Trophoblast cell (in vitro differentiated cells and primary cell): ENCODE results near the gene ZBTB7A.

ENCODE experiments used
- DNase-seq, 2 donors: peaks; one replicate each; pipeline ENCODE4 v3.0.0-alpha.2; 2016
- H2AFZ ChIP-seq: 2 replicates; pipeline ENCODE4 v1.6.1; 2013; ENCODE audit warnings: low read length, moderate library complexity, mild to moderate bottlenecking; ENCODE audit not compliant: insufficient read depth, poor library complexity
- H2AK5ac ChIP-seq: 2 replicates; pipeline ENCODE4 v1.6.1; 2013; ENCODE audit warnings: mild to moderate bottlenecking, low read length
- H2BK120ac ChIP-seq: 2 replicates; pipeline ENCODE4 v1.6.1; 2013; ENCODE audit warnings: low read length, mild to moderate bottlenecking, moderate library complexity; ENCODE audit not compliant: insufficient read depth, poor library complexity
- H2BK12ac ChIP-seq: 2 replicates; pipeline ENCODE4 v1.6.1; 2013; ENCODE audit warnings: mild to moderate bottlenecking, low read length, moderate library complexity
- H2BK5ac ChIP-seq: 2 replicates; pipeline ENCODE4 v1.6.1; 2013; ENCODE audit warnings: low read length, low read depth, moderate library complexity, mild to moderate bottlenecking; ENCODE audit not compliant: poor library complexity
- H3K14ac ChIP-seq: 2 replicates; pipeline ENCODE4 v1.6.1; 2013; ENCODE audit warnings: mild to moderate bottlenecking, low read length
- H3K18ac ChIP-seq: 2 replicates; pipeline ENCODE4 v1.6.1; 2013; ENCODE audit warnings: mild to moderate bottlenecking, low read length
- H3K23ac ChIP-seq: 2 replicates; pipeline ENCODE4 v1.6.1; 2013; ENCODE audit warnings: low read length
- H3K27ac ChIP-seq: 2 replicates; pipeline ENCODE4 v1.5.1; 2013; ENCODE audit warnings: low read depth, mild to moderate bottlenecking, inconsistent platforms, low read length, moderate library complexity
- H3K27me3 ChIP-seq: 2 replicates; pipeline ENCODE4 v1.6.1; 2013; ENCODE audit warnings: inconsistent platforms, mild to moderate bottlenecking, low read length, moderate library complexity; ENCODE audit not compliant: insufficient read depth
- H3K36me3 ChIP-seq, 2 experiments: 1 replicate in 1 of 2; 2 replicates in 1 of 2; pipeline ENCODE4 v1.6.1; 2013; ENCODE audit warnings: low read length in 2 of 2, mild to moderate bottlenecking in 2 of 2, moderate library complexity in 1 of 2; ENCODE audit not compliant: insufficient read depth in 2 of 2, control insufficient read depth in 1 of 2
- H3K4ac ChIP-seq: 2 replicates; pipeline ENCODE4 v1.6.1; 2013; ENCODE audit warnings: low read depth, mild to moderate bottlenecking, low read length, moderate library complexity
- H3K4me1 ChIP-seq, 2 experiments: 1 replicate in 1 of 2; 2 replicates in 1 of 2; pipeline ENCODE4 v1.6.1; 2013; ENCODE audit warnings: low read length in 2 of 2, mild to moderate bottlenecking in 2 of 2, moderate library complexity in 1 of 2; ENCODE audit not compliant: insufficient read depth in 2 of 2, control insufficient read depth in 1 of 2
- H3K4me2 ChIP-seq: 2 replicates; pipeline ENCODE4 v1.6.1; 2013; ENCODE audit warnings: inconsistent platforms, mild to moderate bottlenecking, low read length, moderate library complexity
- H3K4me3 ChIP-seq: 2 replicates; pipeline ENCODE4 v1.5.1; 2013; ENCODE audit warnings: mild to moderate bottlenecking, low read depth, low read length, inconsistent platforms
- H3K79me1 ChIP-seq: one replicate; pipeline ENCODE4 v1.6.1; 2013; ENCODE audit warnings: low read length
- H3K79me2 ChIP-seq: 2 replicates; pipeline ENCODE4 v1.6.1; 2013; ENCODE audit warnings: low read length, mild to moderate bottlenecking; ENCODE audit not compliant: control insufficient read depth, insufficient read depth, poor library complexity
- H3K9ac ChIP-seq: 2 replicates; pipeline ENCODE4 v1.6.1; 2013; ENCODE audit warnings: mild to moderate bottlenecking, low read length
- H3K9me3 ChIP-seq: 2 replicates; pipeline ENCODE4 v1.6.1; 2013; ENCODE audit warnings: low read depth, mild to moderate bottlenecking, control low read depth, inconsistent platforms, low read length; ENCODE audit not compliant: insufficient read depth
- H4K12ac ChIP-seq: 2 replicates; pipeline ENCODE4 v1.6.1; 2013; ENCODE audit warnings: low read depth, mild to moderate bottlenecking, low read length, moderate library complexity
- H4K8ac ChIP-seq: 2 replicates; pipeline ENCODE4 v1.6.1; 2013; ENCODE audit warnings: low read depth, mild to moderate bottlenecking, low read length, moderate library complexity
- H4K91ac ChIP-seq: one replicate; pipeline ENCODE4 v1.6.1; 2013; ENCODE audit warnings: low read depth, mild to moderate bottlenecking, low read length, moderate library complexity
- WGBS: extraction: QIAGEN DNeasy Blood & Tissue Kit; methylation state at CpG from one replicate; pipeline ENCODE4 v1.1.7; 2013; ENCODE audit warnings: missing lambda C conversion rate; ENCODE audit not compliant: insufficient read length, insufficient coverage; ENCODE audit errors: extremely low coverage; 5-methylcytosine and 5-hydroxymethylcytosine counted together

ZBTB7A gene

GRCh38 chr19:4061683-4062418 lies 4.8 kb downstream of the ZBTB7A start:
- Histone ChIP-seq H3K79me1 (peaks cover 41% of the 10 kb centered on the region), H2BK5ac (peak overlapping the region; percentile 65), H3K9me3 (no peaks in the 10 kb centered on the region), H3K4me2 (peak overlapping the region; percentile 97), H3K18ac (peak overlapping the region; percentile 71), H3K36me3 (peaks cover 9 to 21% of the 10 kb centered on the region in 2 experiments), H2BK120ac (peak overlapping the region; percentile 65), H4K12ac (no peak overlapping the region), H2AFZ (no peak overlapping the region), H4K8ac (peak overlapping the region; percentile 31), H2AK5ac (no peak overlapping the region), H2BK12ac (no peak overlapping the region), H4K91ac (peak overlapping the region; percentile 51), H3K9ac (peak overlapping the region; percentile 10), H3K27me3 (no peaks in the 10 kb centered on the region), H3K79me2 (peaks cover 77% of the 10 kb centered on the region), H3K27ac (peak overlapping the region; percentile 82), H3K4me3 (no peak overlapping the region), H3K4me1 (peaks cover 47 to 60% of the 10 kb centered on the region in 2 experiments), H3K4ac (peak overlapping the region; percentile 96), H3K23ac (no peak overlapping the region), H3K14ac (peak overlapping the region; percentile 14)
- WGBS: no CpG with 5 or more reads among the region's 29 CpGs
- peak; percentile 91 to 94 for DNase-seq

- H3K4ac ChIP-seq: peak overlapping the region; percentile 96
- no peaks in the 10 kb centered on the region for H3K27me3 ChIP-seq
- peak overlapping the region; percentile 16 for H3K18ac ChIP-seq
- H2AK5ac ChIP-seq: no peak overlapping the region
- H3K27ac ChIP-seq: peak overlapping the region; percentile 28
- no peak overlapping the region for H3K14ac ChIP-seq
- WGBS: no CpG with 5 or more reads among the region's 23 CpGs
- no peak overlapping the region for H4K8ac ChIP-seq
- H3K9ac ChIP-seq: no peak overlapping the region
- H3K4me1 ChIP-seq: peaks cover 47 to 60% of the 10 kb centered on the region in 2 experiments
- peak in 1 of 2 donors; percentile 48 for DNase-seq
- H3K4me2 ChIP-seq: no peak overlapping the region
- peaks cover 10 to 22% of the 10 kb centered on the region in 2 experiments for H3K36me3 ChIP-seq
- H3K79me1 ChIP-seq: peaks cover 36% of the 10 kb centered on the region
- no peak overlapping the region for H2AFZ ChIP-seq
- no peaks in the 10 kb centered on the region for H3K9me3 ChIP-seq
- H3K79me2 ChIP-seq: peaks cover 73% of the 10 kb centered on the region
- no peak overlapping the region for H4K12ac ChIP-seq
- no peak overlapping the region for H3K4me3 ChIP-seq
- no peak overlapping the region for H2BK12ac ChIP-seq
- H4K91ac ChIP-seq: no peak overlapping the region
- H3K23ac ChIP-seq: no peak overlapping the region
- peak overlapping the region; percentile 7 for H2BK5ac ChIP-seq
- H2BK120ac ChIP-seq: peak overlapping the region; percentile 29
These were observed 5.5 kb downstream of the ZBTB7A start for GRCh38 chr19:4061178-4061682.

- peak overlapping the region; percentile 96 for H3K4ac ChIP-seq
- peaks cover 34% of the 10 kb centered on the region for H3K79me1 ChIP-seq
- no peak overlapping the region for H3K9ac ChIP-seq
- H4K91ac ChIP-seq: no peak overlapping the region
- no peak for DNase-seq
- no peak overlapping the region for H2AK5ac ChIP-seq
- peaks cover 75% of the 10 kb centered on the region for H3K79me2 ChIP-seq
- no peak overlapping the region for H3K27ac ChIP-seq
- no peak overlapping the region for H2BK120ac ChIP-seq
- no peak overlapping the region for H2AFZ ChIP-seq
- H4K8ac ChIP-seq: peak overlapping the region; percentile 16
- peak overlapping the region; percentile 16 for H3K18ac ChIP-seq
- H3K4me1 ChIP-seq: peaks cover 47 to 60% of the 10 kb centered on the region in 2 experiments
- no peaks in the 10 kb centered on the region for H3K9me3 ChIP-seq
- H3K27me3 ChIP-seq: no peaks in the 10 kb centered on the region
- no peak overlapping the region for H3K4me3 ChIP-seq
- WGBS: no CpG with 5 or more reads among the region's 16 CpGs
- H2BK12ac ChIP-seq: no peak overlapping the region
- H3K36me3 ChIP-seq: peaks cover 15 to 27% of the 10 kb centered on the region in 2 experiments
- H3K14ac ChIP-seq: no peak overlapping the region
- no peak overlapping the region for H4K12ac ChIP-seq
- H2BK5ac ChIP-seq: no peak overlapping the region
- H3K4me2 ChIP-seq: no peak overlapping the region
- no peak overlapping the region for H3K23ac ChIP-seq
These were observed 6.0 kb downstream of the ZBTB7A start for GRCh38 chr19:4060621-4061177.

- H3K79me2 ChIP-seq: peaks cover 76% of the 10 kb centered on the region
- no CpG with 5 or more reads among the region's 42 CpGs for WGBS
- H4K91ac ChIP-seq: no peak overlapping the region
- H3K79me1 ChIP-seq: peaks cover 33% of the 10 kb centered on the region
- no peak overlapping the region for H2BK5ac ChIP-seq
- H3K18ac ChIP-seq: peak overlapping the region; percentile 17
- H3K4ac ChIP-seq: peak overlapping the region; percentile 96
- no peaks in the 10 kb centered on the region for H3K9me3 ChIP-seq
- no peak overlapping the region for H4K8ac ChIP-seq
- no peak overlapping the region for H2BK12ac ChIP-seq
- H3K4me3 ChIP-seq: no peak overlapping the region
- no peak overlapping the region for H3K4me2 ChIP-seq
- H3K27me3 ChIP-seq: no peaks in the 10 kb centered on the region
- H4K12ac ChIP-seq: no peak overlapping the region
- no peak overlapping the region for H2AK5ac ChIP-seq
- no peak overlapping the region for H3K23ac ChIP-seq
- H2AFZ ChIP-seq: no peak overlapping the region
- H2BK120ac ChIP-seq: no peak overlapping the region
- peaks cover 19 to 30% of the 10 kb centered on the region in 2 experiments for H3K36me3 ChIP-seq
- no peak for DNase-seq
- H3K9ac ChIP-seq: no peak overlapping the region
- peak overlapping the region; percentile 2 for H3K27ac ChIP-seq
- peaks cover 47 to 60% of the 10 kb centered on the region in 2 experiments for H3K4me1 ChIP-seq
- no peak overlapping the region for H3K14ac ChIP-seq
These were observed 6.6 kb downstream of the ZBTB7A start for GRCh38 chr19:4059891-4060620.
